Peyer's patch (tissue), 4 donors: ENCODE measurements around the gene THAP5.
"Not testable (repeated sequence)": the region's sequence is repeated elsewhere in the genome, so short reads cannot be mapped to it uniquely, and the experiment has no call there.

Source experiments
- CTCF ChIP-seq, 6 experiments: fragments of 450-650 bp in 4 of 6; fragments of 200-600 bp in 2 of 6; sonication (generic) in 1 of 6; IDR thresholded peaks; one replicate each; pipeline ENCODE4 v1.5.1; 2017 to 2019; ENCODE audit warnings: antibody characterized with exemption in 6 of 6, mild to moderate bottlenecking in 3 of 6, moderate library complexity in 1 of 6
- POLR2A ChIP-seq, 2 donors: fragments of 450-650 bp; IDR thresholded peaks; one replicate each; pipeline ENCODE4 v1.5.1; 2017; ENCODE audit warnings: antibody characterized with exemption in 2 of 2, mild to moderate bottlenecking in 2 of 2, moderate library complexity in 2 of 2

- not testable (repeated sequence) for TF ChIP-seq CTCF, POLR2A (IDR thresholded peaks at IDR 0.05)
Measured at GRCh38 chr7:108548141-108548896, 21.2 kb downstream of the THAP5 start.
